Skin epidermis (tissue), 12 donors: ENCODE results near the gene FOXP2.
"Not testable (repeated sequence)": the region's sequence is repeated elsewhere in the genome, so short reads cannot be mapped to it uniquely, and the experiment has no call there.

Experiments used
- H3K27ac ChIP-seq, 21 experiments: fragments of 200-600 bp; sonication (generic) in 11 of 21; one replicate each; pipeline ENCODE4 v1.5.0; 2020; ENCODE audit warnings: mild to moderate bottlenecking in 3 of 21, inconsistent platforms in 2 of 21, moderate library complexity in 2 of 21
- H3K4me3 ChIP-seq, 7 experiments: fragments of 200-600 bp; sonication (generic) in 2 of 7; one replicate each; pipeline ENCODE4 v1.5.0; 2020; ENCODE audit warnings: inconsistent platforms in 2 of 7, mild to moderate bottlenecking in 2 of 7, moderate library complexity in 1 of 7

FOXP2 gene

GRCh38 chr7:114554781-114555537 is 140.3 kb downstream of the FOXP2 start:
- Histone ChIP-seq H3K27ac (no peak overlapping the region), H3K4me3 (no peak overlapping the region)

- no peak overlapping the region for H3K27ac ChIP-seq
- H3K4me3 ChIP-seq, result no peak overlapping the region
Observed at GRCh38 chr7:114567416-114567815, 152.8 kb downstream of the FOXP2 start.

- Histone ChIP-seq H3K4me3 (no peak overlapping the region), H3K27ac (no peak overlapping the region)
Observed at GRCh38 chr7:114569220-114569619, 154.6 kb downstream of the FOXP2 start.

GRCh38 chr7:114574384-114574783 is 159.8 kb downstream of the FOXP2 start:
- H3K4me3 ChIP-seq, result no peak overlapping the region
- H3K27ac ChIP-seq, result no peak overlapping the region

- H3K27ac ChIP-seq, result no peak overlapping the region
Observed at GRCh38 chr7:114575098-114575497, 160.5 kb downstream of the FOXP2 start.

GRCh38 chr7:114580963-114581362 is 166.3 kb downstream of the FOXP2 start:
- H3K4me3 ChIP-seq, H3K27ac ChIP-seq: not testable (repeated sequence)

More at GRCh38 chr7:114575098-114575497, 160.5 kb downstream of the FOXP2 start:
- H3K4me3 ChIP-seq, result no peak overlapping the region

GRCh38 chr7:114588506-114588905 is 173.9 kb downstream of the FOXP2 start:
- Histone ChIP-seq H3K27ac (no peak overlapping the region), H3K4me3 (no peak overlapping the region)

GRCh38 chr7:114589436-114589835 is 174.8 kb downstream of the FOXP2 start:
- no peak overlapping the region for H3K4me3 ChIP-seq
- H3K27ac ChIP-seq, result no peak overlapping the region

- Histone ChIP-seq H3K27ac (no peak overlapping the region), H3K4me3 (no peak overlapping the region)
Observed at GRCh38 chr7:114590298-114590697, 175.7 kb downstream of the FOXP2 start.

GRCh38 chr7:114598946-114599345 is 184.3 kb downstream of the FOXP2 start:
- no peak overlapping the region for H3K4me3 ChIP-seq
- H3K27ac ChIP-seq, result no peak overlapping the region

GRCh38 chr7:114606100-114606499 is 191.5 kb downstream of the FOXP2 start:
- no peak overlapping the region for H3K4me3 ChIP-seq

GRCh38 chr7:114608822-114609221 is 194.2 kb downstream of the FOXP2 start:
- H3K27ac ChIP-seq, H3K4me3 ChIP-seq: not testable (repeated sequence)

More at GRCh38 chr7:114606100-114606499, 191.5 kb downstream of the FOXP2 start:
- H3K27ac ChIP-seq, result no peak overlapping the region

GRCh38 chr7:114620208-114620607 is 205.6 kb downstream of the FOXP2 start:
- no peak overlapping the region for H3K27ac ChIP-seq

GRCh38 chr7:114622221-114622620 is 207.6 kb downstream of the FOXP2 start:
- H3K4me3 ChIP-seq, result no peak overlapping the region
- H3K27ac ChIP-seq, result no peak overlapping the region

More at GRCh38 chr7:114620208-114620607, 205.6 kb downstream of the FOXP2 start:
- no peak overlapping the region for H3K4me3 ChIP-seq

GRCh38 chr7:114623146-114623545 is 208.5 kb downstream of the FOXP2 start:
- Histone ChIP-seq H3K4me3 (no peak overlapping the region), H3K27ac (no peak overlapping the region)

GRCh38 chr7:114627231-114627630 is 212.6 kb downstream of the FOXP2 start:
- Histone ChIP-seq H3K4me3 (no peak overlapping the region), H3K27ac (no peak overlapping the region)

GRCh38 chr7:114628362-114628761 is 213.7 kb downstream of the FOXP2 start:
- H3K27ac ChIP-seq, result no peak overlapping the region
- no peak overlapping the region for H3K4me3 ChIP-seq

GRCh38 chr7:114629762-114630161 is 215.1 kb downstream of the FOXP2 start:
- H3K4me3 ChIP-seq, result no peak overlapping the region
- H3K27ac ChIP-seq, result no peak overlapping the region

GRCh38 chr7:114630201-114630990 is 215.8 kb downstream of the FOXP2 start:
- no peak overlapping the region for H3K4me3 ChIP-seq
- no peak overlapping the region for H3K27ac ChIP-seq

- Histone ChIP-seq H3K4me3 (no peak overlapping the region), H3K27ac (no peak overlapping the region)
Observed at GRCh38 chr7:114631249-114631822, 216.7 kb downstream of the FOXP2 start.

- H3K27ac ChIP-seq, result no peak overlapping the region
- H3K4me3 ChIP-seq, result no peak overlapping the region
Observed at GRCh38 chr7:114639451-114639850, 224.8 kb downstream of the FOXP2 start.
